IMR-90 (cell line): ENCODE data around the gene TBC1D1. TPM values are rescaled to one million over a fixed set of nuclear protein-coding genes. Genes with fewer than 3 reads are reported as not detected.

Experiments used
- ATAC-seq: fragments of 200-7000 bp; cut with Tn5 transposase; 2 replicates; pipeline ENCODE4 v1.9.1; 2020; ENCODE audit warnings: low read depth, mild to moderate bottlenecking, moderate library complexity
- BruUV-seq: library from RNA; stranded (reverse); fragments of 400-500 nt; replicated peaks from 2 replicates; lab custom pipeline; 2021; lab: Mats Ljungman, UMichigan
- CTCF ChIA-PET: fragments of 300-600 bp; formaldehyde crosslinking; extraction: SDS; loops from one replicate; lab custom pipeline; 2021; ENCODE audit warnings: antibody characterized with exemption; lab: Yijun Ruan, JAX
- POLR2A ChIA-PET: fragments of 300-600 bp; sonication (Branson Sonifier 250); formaldehyde crosslinking; loops from one replicate; lab custom pipeline; 2022; ENCODE audit warnings: antibody characterized with exemption; ENCODE audit not compliant: unreplicated experiment; lab: Charles Lee
- DNase-seq: peaks from one replicate; pipeline ENCODE4 v3.0.0; 2013
- H2AFZ ChIP-seq: replicated peaks from 2 replicates; pipeline ENCODE3; 2013; ENCODE audit warnings: low read length, mild to moderate bottlenecking; ENCODE audit not compliant: poor library complexity
- H2AK5ac ChIP-seq: 2 replicates; pipeline ENCODE4 v1.6.1; 2013; ENCODE audit warnings: low read depth, low read length, inconsistent platforms
- H2AK9ac ChIP-seq: replicated peaks from 2 replicates; pipeline ENCODE3; 2013; ENCODE audit warnings: mild to moderate bottlenecking, low read depth, low read length, moderate library complexity; ENCODE audit not compliant: poor library complexity
- H2BK120ac ChIP-seq: 2 replicates; pipeline ENCODE4 v1.6.1; 2013; ENCODE audit warnings: low read depth, low read length, inconsistent platforms
- H2BK15ac ChIP-seq: 3 replicates; pipeline ENCODE4 v1.6.1; 2013; ENCODE audit warnings: low read depth, low read length, inconsistent platforms
- H2BK20ac ChIP-seq: 2 replicates; pipeline ENCODE4 v1.6.1; 2013; ENCODE audit warnings: low read depth, mild to moderate bottlenecking, inconsistent platforms, low read length, moderate library complexity
- H2BK5ac ChIP-seq: 2 replicates; pipeline ENCODE4 v1.6.1; 2013; ENCODE audit warnings: mild to moderate bottlenecking, low read depth, low read length, inconsistent platforms; ENCODE audit not compliant: poor library complexity, severe bottlenecking
- H3K14ac ChIP-seq: replicated peaks from 2 replicates; pipeline ENCODE4 v1.6.1; 2013; ENCODE audit warnings: low read depth, low read length, inconsistent platforms
- H3K18ac ChIP-seq: 2 replicates; pipeline ENCODE4 v1.6.1; 2013; ENCODE audit warnings: low read depth, low read length, control low read depth
- H3K23ac ChIP-seq: 2 replicates; pipeline ENCODE4 v1.6.1; 2013; ENCODE audit warnings: low read depth, low read length, inconsistent platforms
- H3K27ac ChIP-seq: 2 replicates; pipeline ENCODE4 v1.5.1; 2013; ENCODE audit warnings: mild to moderate bottlenecking, control low read depth, low read length; ENCODE audit not compliant: insufficient read depth
- H3K27me3 ChIP-seq: 2 replicates; pipeline ENCODE4 v1.6.1; 2013; ENCODE audit warnings: low read length; ENCODE audit not compliant: control insufficient read depth, insufficient read depth
- H3K36me3 ChIP-seq: 2 replicates; pipeline ENCODE4 v1.6.1; 2013; ENCODE audit warnings: low read length, mixed read lengths; ENCODE audit not compliant: control insufficient read depth, insufficient read depth
- H3K4ac ChIP-seq: 2 replicates; pipeline ENCODE4 v1.6.1; 2013; ENCODE audit warnings: low read depth, low read length, inconsistent platforms
- H3K4me1 ChIP-seq: 2 replicates; pipeline ENCODE4 v1.6.1; 2013; ENCODE audit warnings: low read length, mixed read lengths; ENCODE audit not compliant: control insufficient read depth, insufficient read depth
- H3K4me2 ChIP-seq: 2 replicates; pipeline ENCODE4 v1.6.1; 2013; ENCODE audit warnings: low read depth, mild to moderate bottlenecking, control low read depth, low read length, moderate library complexity
- H3K4me3 ChIP-seq: 2 replicates; pipeline ENCODE4 v1.5.1; 2013; ENCODE audit warnings: low read depth, mild to moderate bottlenecking, control low read depth, low read length, moderate library complexity; ENCODE audit not compliant: insufficient read depth
- H3K56ac ChIP-seq: 2 replicates; pipeline ENCODE4 v1.6.1; 2013; ENCODE audit warnings: low read length, inconsistent platforms; ENCODE audit not compliant: insufficient read depth; ENCODE audit errors: extremely low read depth
- H3K79me1 ChIP-seq, 2 experiments: 2 replicates each; pipeline ENCODE4 v1.6.1; 2013; ENCODE audit warnings: low read length in 2 of 2, inconsistent platforms in 1 of 2, low read depth in 1 of 2
- H3K9ac ChIP-seq: 2 replicates; pipeline ENCODE4 v1.6.1; 2013; ENCODE audit warnings: low read depth, low read length, control low read depth
- H3K9me1 ChIP-seq: 2 replicates; pipeline ENCODE4 v1.6.1; 2013; ENCODE audit warnings: low read length, inconsistent platforms; ENCODE audit not compliant: insufficient read depth
- H3K9me3 ChIP-seq: 2 replicates; pipeline ENCODE4 v1.6.1; 2013; ENCODE audit warnings: low read length; ENCODE audit not compliant: control insufficient read depth, insufficient read depth
- H4K20me1 ChIP-seq: 2 replicates; pipeline ENCODE4 v1.6.1; 2013; ENCODE audit warnings: low read length, inconsistent platforms; ENCODE audit not compliant: insufficient read depth
- H4K5ac ChIP-seq: 2 replicates; pipeline ENCODE4 v1.6.1; 2013; ENCODE audit warnings: mild to moderate bottlenecking, low read depth, low read length, control low read depth
- H4K8ac ChIP-seq, 2 experiments: 2 replicates each; pipeline ENCODE4 v1.6.1; 2013; ENCODE audit warnings: low read depth in 2 of 2, low read length in 2 of 2, control low read depth in 1 of 2, inconsistent platforms in 1 of 2
- H4K91ac ChIP-seq: 2 replicates; pipeline ENCODE4 v1.6.1; 2013; ENCODE audit warnings: low read depth, low read length, inconsistent platforms; ENCODE audit not compliant: insufficient read depth
- BHLHE40 ChIP-seq: fragments of 150-350 bp; IDR thresholded peaks from 2 replicates; pipeline ENCODE4 v1.6.1; 2016; ENCODE audit warnings: mild to moderate bottlenecking, low read depth, low read length
- CEBPB ChIP-seq: IDR thresholded peaks from 2 replicates; pipeline ENCODE4 v1.6.1; 2012; ENCODE audit warnings: low read depth, low read length, improper control_type of control experiment
- CHD1 ChIP-seq: IDR thresholded peaks from 2 replicates; pipeline ENCODE4 v1.6.1; 2012; ENCODE audit warnings: low read depth, low read length, improper control_type of control experiment
- FOS ChIP-seq: fragments of 150-350 bp; IDR thresholded peaks from 2 replicates; pipeline ENCODE4 v1.6.1; 2016; ENCODE audit warnings: low read depth, low read length
- MAFK ChIP-seq: IDR thresholded peaks from 2 replicates; pipeline ENCODE4 v1.6.1; 2012; ENCODE audit warnings: low read depth, low read length, improper control_type of control experiment
- MAZ ChIP-seq: IDR thresholded peaks from 2 replicates; pipeline ENCODE4 v1.6.1; 2012; ENCODE audit warnings: low read depth, mild to moderate bottlenecking, low read length, improper control_type of control experiment, moderate library complexity, borderline replicate concordance
- MXI1 ChIP-seq: IDR thresholded peaks from 2 replicates; pipeline ENCODE4 v1.6.1; 2012; ENCODE audit warnings: low read depth, mild to moderate bottlenecking, low read length, moderate library complexity, borderline replicate concordance
- NFE2L2 ChIP-seq: fragments of 150-350 bp; IDR thresholded peaks from 2 replicates; pipeline ENCODE4 v1.6.1; 2016; ENCODE audit warnings: low read depth, mild to moderate bottlenecking, low read length
- POLR2A ChIP-seq: IDR thresholded peaks from 2 replicates; pipeline ENCODE4 v1.6.1; 2012; ENCODE audit warnings: mild to moderate bottlenecking, low read depth, low read length
- RAD21 ChIP-seq: IDR thresholded peaks from 2 replicates; pipeline ENCODE4 v1.6.1; 2012; ENCODE audit warnings: low read length, improper control_type of control experiment
- RCOR1 ChIP-seq: IDR thresholded peaks from 2 replicates; pipeline ENCODE4 v1.6.1; 2012; ENCODE audit warnings: mild to moderate bottlenecking, low read length, improper control_type of control experiment; ENCODE audit not compliant: insufficient replicate concordance
- RFX5 ChIP-seq: IDR thresholded peaks from 2 replicates; pipeline ENCODE4 v1.8.0; 2012; ENCODE audit warnings: low read depth, mild to moderate bottlenecking, low read length, moderate library complexity
- SMC3 ChIP-seq: fragments of 150-350 bp; IDR thresholded peaks from 2 replicates; pipeline ENCODE4 v1.6.1; 2016; ENCODE audit warnings: low read depth, mild to moderate bottlenecking, antibody characterized with exemption, low read length, moderate library complexity
- WGBS, 2 experiments: methylation state at CpG; one replicate each; pipeline versions ENCODE4 v1.1.5 to v1.1.7; 2013; ENCODE audit warnings: missing lambda C conversion rate in 2 of 2; ENCODE audit not compliant: insufficient read length in 1 of 2; ENCODE audit errors: extremely low coverage in 2 of 2; 5-methylcytosine and 5-hydroxymethylcytosine counted together
- dilution Hi-C: fragments of 300-500 bp; cut with HindIII; formaldehyde crosslinking; loops from one replicate; pipeline ENCODE4 v1.14.3; 2018; ENCODE audit warnings: low sequenced_read_pairs; ENCODE audit not compliant: unreplicated experiment
- in situ Hi-C: fragments of 300-500 bp; cut with MboI; formaldehyde crosslinking; loops from 3 replicates; pipeline ENCODE4 v1.14.3; 2019; ENCODE audit warnings: low sequenced_read_pairs, inconsistent platforms, mixed read lengths
- intact Hi-C: fragments of 100-400 bp; cut with micrococcal nuclease; formaldehyde crosslinking; loops from 2 replicates; pipeline ENCODE4 v1.10.0; 2022
- polyA plus RNA-seq, 3 experiments: library from polyadenylated mRNA; depleted of rRNA; stranded (reverse); fragments of >200 nt; gene quantifications; 2 replicates each; pipeline ENCODE4 v1.2.3, GENCODE V29; 2012; ENCODE audit warnings: low replicate concordance in 1 of 3
- total RNA-seq: library from RNA; depleted of rRNA; stranded (reverse); fragments of >200 nt; gene quantifications from 2 replicates; pipeline ENCODE4 v1.2.3, GENCODE V29; 2012
- TF ChIP-seq, protein P1 (sequence below): conservative IDR thresholded peaks from 2 replicates; pipeline ENCODE4 v1.5.1; 2012; ENCODE audit warnings: mild to moderate bottlenecking, low read depth, low read length, improper control_type of control experiment
- TF ChIP-seq, protein P2 (sequence below): fragments of 150-350 bp; IDR thresholded peaks from 2 replicates; pipeline ENCODE4 v1.6.1; 2016; ENCODE audit warnings: low read depth, mild to moderate bottlenecking, low read length, moderate library complexity, borderline replicate concordance
- TF ChIP-seq, protein P3 (sequence below): fragments of 150-350 bp; IDR thresholded peaks from 2 replicates; pipeline ENCODE4 v1.6.1; 2017; ENCODE audit warnings: mild to moderate bottlenecking, antibody characterized with exemption, low read length, low read depth

TBC1D1 gene
- total and polyA plus RNA-seq, 2 of the 4 experiments (the other 2 are of a cell fraction): 42.4 to 104 TPM

DNA sequence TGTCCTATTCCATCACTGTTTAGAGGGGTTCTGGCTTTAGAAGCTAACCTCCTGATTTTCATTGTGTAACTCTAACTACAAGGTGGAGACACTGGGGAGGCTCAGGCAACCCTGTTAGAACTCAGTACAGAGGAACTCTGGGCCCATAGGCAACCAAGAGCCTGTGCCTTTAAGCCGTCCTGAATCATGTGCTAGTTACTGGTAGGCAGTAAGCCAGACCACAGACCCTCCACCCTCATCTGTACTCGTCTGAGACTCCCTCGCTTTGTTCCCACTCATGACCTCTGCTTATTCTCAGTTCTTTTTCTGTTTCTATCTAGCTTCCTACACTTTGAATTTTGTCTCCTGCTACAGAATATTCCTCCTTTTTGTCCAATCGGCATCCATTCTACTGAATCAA, 31.4 kb downstream of the TBC1D1 start:
- no peak overlapping the region for H4K5ac ChIP-seq
- BruUV-seq: no TSS peak
- DNase-seq (peak; percentile 41), ATAC-seq (no peak)
- H2BK20ac ChIP-seq: no peak overlapping the region
- no peak overlapping the region for H2BK120ac ChIP-seq
- no peak overlapping the region for H3K9ac ChIP-seq
- in situ Hi-C loops (no loop called here), intact Hi-C loops (no loop called here), dilution Hi-C loops (no loop called here)
- no peaks in the 10 kb centered on the region for H4K20me1 ChIP-seq
- H3K79me1 ChIP-seq: no peaks in the 10 kb centered on the region
- no peak overlapping the region for H2BK15ac ChIP-seq
- no peak overlapping the region for H3K4ac ChIP-seq
- no peak overlapping the region for H3K14ac ChIP-seq
- no peak overlapping the region for H4K8ac ChIP-seq
- no peaks in the 10 kb centered on the region for H3K4me1 ChIP-seq
- no peak overlapping the region for H3K18ac ChIP-seq
- H3K9me1 ChIP-seq: no peaks in the 10 kb centered on the region
- no peak overlapping the region for H2AK5ac ChIP-seq
- H3K23ac ChIP-seq: no peak overlapping the region
- CTCF ChIA-PET: no interaction called here
- no peak overlapping the region for H2AFZ ChIP-seq
- no peaks in the 10 kb centered on the region for H3K9me3 ChIP-seq
- no peak overlapping the region for H3K4me3 ChIP-seq
- no peak overlapping the region for H3K4me2 ChIP-seq
- H3K27ac ChIP-seq: no peak overlapping the region
- peaks cover 15% of the 10 kb centered on the region for H3K27me3 ChIP-seq
- TF ChIP-seq, protein P1, sequence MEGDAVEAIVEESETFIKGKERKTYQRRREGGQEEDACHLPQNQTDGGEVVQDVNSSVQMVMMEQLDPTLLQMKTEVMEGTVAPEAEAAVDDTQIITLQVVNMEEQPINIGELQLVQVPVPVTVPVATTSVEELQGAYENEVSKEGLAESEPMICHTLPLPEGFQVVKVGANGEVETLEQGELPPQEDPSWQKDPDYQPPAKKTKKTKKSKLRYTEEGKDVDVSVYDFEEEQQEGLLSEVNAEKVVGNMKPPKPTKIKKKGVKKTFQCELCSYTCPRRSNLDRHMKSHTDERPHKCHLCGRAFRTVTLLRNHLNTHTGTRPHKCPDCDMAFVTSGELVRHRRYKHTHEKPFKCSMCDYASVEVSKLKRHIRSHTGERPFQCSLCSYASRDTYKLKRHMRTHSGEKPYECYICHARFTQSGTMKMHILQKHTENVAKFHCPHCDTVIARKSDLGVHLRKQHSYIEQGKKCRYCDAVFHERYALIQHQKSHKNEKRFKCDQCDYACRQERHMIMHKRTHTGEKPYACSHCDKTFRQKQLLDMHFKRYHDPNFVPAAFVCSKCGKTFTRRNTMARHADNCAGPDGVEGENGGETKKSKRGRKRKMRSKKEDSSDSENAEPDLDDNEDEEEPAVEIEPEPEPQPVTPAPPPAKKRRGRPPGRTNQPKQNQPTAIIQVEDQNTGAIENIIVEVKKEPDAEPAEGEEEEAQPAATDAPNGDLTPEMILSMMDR: no peak
- TF ChIP-seq RFX5 (no peak), MAFK (no peak), MXI1 (no peak), BHLHE40 (no peak), SMC3 (no peak), CHD1 (no peak), RAD21 (no peak), CEBPB (no peak), MAZ (no peak), FOS (no peak), RCOR1 (no peak), NFE2L2 (no peak), POLR2A (no peak)
- TF ChIP-seq, protein P2, sequence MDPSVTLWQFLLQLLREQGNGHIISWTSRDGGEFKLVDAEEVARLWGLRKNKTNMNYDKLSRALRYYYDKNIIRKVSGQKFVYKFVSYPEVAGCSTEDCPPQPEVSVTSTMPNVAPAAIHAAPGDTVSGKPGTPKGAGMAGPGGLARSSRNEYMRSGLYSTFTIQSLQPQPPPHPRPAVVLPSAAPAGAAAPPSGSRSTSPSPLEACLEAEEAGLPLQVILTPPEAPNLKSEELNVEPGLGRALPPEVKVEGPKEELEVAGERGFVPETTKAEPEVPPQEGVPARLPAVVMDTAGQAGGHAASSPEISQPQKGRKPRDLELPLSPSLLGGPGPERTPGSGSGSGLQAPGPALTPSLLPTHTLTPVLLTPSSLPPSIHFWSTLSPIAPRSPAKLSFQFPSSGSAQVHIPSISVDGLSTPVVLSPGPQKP: no peak
- TF ChIP-seq, protein P3, sequence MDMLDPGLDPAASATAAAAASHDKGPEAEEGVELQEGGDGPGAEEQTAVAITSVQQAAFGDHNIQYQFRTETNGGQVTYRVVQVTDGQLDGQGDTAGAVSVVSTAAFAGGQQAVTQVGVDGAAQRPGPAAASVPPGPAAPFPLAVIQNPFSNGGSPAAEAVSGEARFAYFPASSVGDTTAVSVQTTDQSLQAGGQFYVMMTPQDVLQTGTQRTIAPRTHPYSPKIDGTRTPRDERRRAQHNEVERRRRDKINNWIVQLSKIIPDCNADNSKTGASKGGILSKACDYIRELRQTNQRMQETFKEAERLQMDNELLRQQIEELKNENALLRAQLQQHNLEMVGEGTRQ: no peak
- no peak overlapping the region for H2BK5ac ChIP-seq
- WGBS, 2 experiments: 25% methylated on average over 2 of the region's 4 CpGs; no CpG with 5 or more reads in 1 of the 2 experiments
- POLR2A ChIA-PET: no interaction called here
- no peak overlapping the region for H2AK9ac ChIP-seq
- no peak overlapping the region for H3K56ac ChIP-seq
- H3K36me3 ChIP-seq: no peaks in the 10 kb centered on the region
- H4K91ac ChIP-seq: no peak overlapping the region
